ENCODE measurements around the gene RAET1E. TPM values are rescaled to one million over a fixed set of nuclear protein-coding genes. Genes with fewer than 3 reads are reported as not detected.

RAET1E gene
- total and polyA plus RNA-seq, 2 donors (not counting 3 experiments of a cell fraction or from before 2014, with no cell fraction given): 0.04 TPM; not detected in 1

DNA sequence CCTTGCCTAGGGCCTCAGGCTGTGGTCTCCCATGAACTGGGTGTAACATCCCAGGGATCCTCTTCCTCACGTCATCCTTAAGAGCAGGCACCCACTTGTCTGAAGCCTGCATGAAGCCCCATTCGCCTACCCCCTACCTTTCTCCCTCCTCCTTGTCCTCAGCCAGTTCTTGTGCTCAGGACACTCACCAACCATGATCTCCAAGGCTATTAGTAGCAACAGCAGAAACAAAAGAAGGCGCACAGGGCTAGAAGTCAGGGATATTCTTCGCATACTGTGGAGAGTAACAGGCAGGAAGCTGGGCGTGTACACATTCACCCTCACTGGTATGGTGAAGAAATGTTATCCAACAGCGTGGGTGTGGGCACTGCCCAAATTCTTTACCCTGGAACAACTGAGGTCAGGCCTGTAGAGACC is 7.3 kb downstream of the RAET1E start:
- Histone ChIP-seq H3K27ac (ENCODE audit: insufficient read depth, low read depth, low read length) (no peak overlapping the region), H3K4me1 (ENCODE audit: control insufficient read depth, extremely low read depth, insufficient read depth, low read length) (peaks cover 4% of the 10 kb centered on the region), H3K36me3 (ENCODE audit: control insufficient read depth in 2 of 2, extremely low read depth in 1 of 2, insufficient read depth in 2 of 2, low read length in 2 of 2) (no peaks in the 10 kb centered on the region), H3K9me3 (replicated peaks; ENCODE audit: control insufficient read depth, insufficient read depth, low read length) (no peaks in the 10 kb centered on the region), H3K79me2 (ENCODE audit: control insufficient read depth, insufficient read depth, low read length) (no peaks in the 10 kb centered on the region), H3K4me3 (replicated peaks in 1 of 3; ENCODE audit: insufficient read depth in 1 of 3, low read depth in 1 of 3, low read length in 3 of 3) (no peak overlapping the region), H3K9ac (replicated peaks; ENCODE audit: extremely low read depth, insufficient read depth, low read length) (no peak overlapping the region), H3K27me3 (ENCODE audit: control insufficient read depth in 2 of 2, insufficient read depth in 2 of 2, low read length in 2 of 2) (peaks cover 2 to 9% of the 10 kb centered on the region in 2 experiments), H2AFZ (ENCODE audit: low read depth, low read length) (no peak overlapping the region), H3K4me2 (ENCODE audit: insufficient read depth, low read length) (no peak overlapping the region), H3K9me1 (replicated peaks; ENCODE audit: control insufficient read depth, extremely low read depth, insufficient read depth, low read length) (no peaks in the 10 kb centered on the region), H4K20me1 (replicated peaks; ENCODE audit: control insufficient read depth, extremely low read depth, insufficient read depth, low read length) (no peaks in the 10 kb centered on the region)
- TF ChIP-seq POLR2A (IDR thresholded peaks at IDR 0.05; ENCODE audit: low read depth, low read length) (no peak), FOS (IDR thresholded peaks at IDR 0.05; ENCODE audit: borderline replicate concordance, insufficient read depth, low read length) (no peak), POLR2AphosphoS5 (IDR thresholded peaks at IDR 0.05; ENCODE audit: insufficient read depth, low read depth, low read length) (no peak), GATA2 (IDR thresholded peaks at IDR 0.05; ENCODE audit: insufficient read depth, insufficient read length, low read depth, low read length) (no peak), JUN (IDR thresholded peaks at IDR 0.05; ENCODE audit: borderline replicate concordance, insufficient read depth, insufficient read length, low read depth) (no peak)
- TF ChIP-seq, protein P1, sequence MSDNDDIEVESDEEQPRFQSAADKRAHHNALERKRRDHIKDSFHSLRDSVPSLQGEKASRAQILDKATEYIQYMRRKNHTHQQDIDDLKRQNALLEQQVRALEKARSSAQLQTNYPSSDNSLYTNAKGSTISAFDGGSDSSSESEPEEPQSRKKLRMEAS (IDR thresholded peaks at IDR 0.05; ENCODE audit: insufficient read depth, insufficient read length): no peak
- POLR2A ChIA-PET: no interaction called here
- intact Hi-C loops (cut with micrococcal nuclease): no loop called here
- no peak for DNase-seq (ENCODE audit: low read depth, low spot score)
- no peak for FAIRE-seq
- no TSS peak for BruUV-seq (replicated peaks)
- CTCF ChIA-PET: interaction anchor here (1.3 kb wide), 1 partner anchor 11 kb away, joined by 3 read pairs; no protein-coding TSS in a partner anchor
- dilution Hi-C loops (cut with MboI; ENCODE audit: extremely low pct_ligation_motif_present, low sequenced_read_pairs): no loop called here

DNA sequence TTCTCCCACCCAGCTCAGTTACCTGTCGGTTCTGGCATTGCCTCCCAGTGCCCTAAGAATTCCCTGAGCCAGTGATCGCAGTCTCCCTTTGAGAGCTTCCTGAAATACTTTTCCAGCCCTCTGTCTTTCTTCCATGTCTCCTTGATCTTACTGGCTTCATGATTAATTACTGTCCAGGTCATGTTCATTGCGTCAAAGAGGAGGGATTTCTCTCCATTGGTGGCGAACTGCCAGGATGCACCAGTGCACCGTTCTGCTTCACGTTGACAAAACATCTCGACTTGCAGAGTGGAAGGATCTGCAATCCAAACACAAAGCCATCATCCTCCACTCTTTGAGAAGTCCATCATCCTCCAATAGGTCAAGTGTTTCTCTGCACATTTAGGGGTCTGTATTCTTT is 8.6 kb downstream of the RAET1E start:
- H3K9me1 ChIP-seq (replicated peaks; ENCODE audit: control insufficient read depth, extremely low read depth, insufficient read depth, low read length): no peaks in the 10 kb centered on the region
- H3K27ac ChIP-seq (ENCODE audit: insufficient read depth, low read depth, low read length): no peak overlapping the region
- H2AFZ ChIP-seq (ENCODE audit: low read depth, low read length): no peak overlapping the region
- ChIA-PET CTCF (no interaction called here), POLR2A (no interaction called here)
- H3K9me3 ChIP-seq (replicated peaks; ENCODE audit: control insufficient read depth, insufficient read depth, low read length): no peaks in the 10 kb centered on the region
- no peak for DNase-seq (ENCODE audit: low read depth, low spot score)
- no peak for FAIRE-seq
- H3K4me1 ChIP-seq (ENCODE audit: control insufficient read depth, extremely low read depth, insufficient read depth, low read length): no peaks in the 10 kb centered on the region
- H3K4me2 ChIP-seq (ENCODE audit: insufficient read depth, low read length): no peak overlapping the region
- H4K20me1 ChIP-seq (replicated peaks; ENCODE audit: control insufficient read depth, extremely low read depth, insufficient read depth, low read length): no peaks in the 10 kb centered on the region
- TF ChIP-seq FOS (IDR thresholded peaks at IDR 0.05; ENCODE audit: borderline replicate concordance, insufficient read depth, low read length) (no peak), POLR2A (IDR thresholded peaks at IDR 0.05; ENCODE audit: low read depth, low read length) (no peak), JUN (IDR thresholded peaks at IDR 0.05; ENCODE audit: borderline replicate concordance, insufficient read depth, insufficient read length, low read depth) (no peak), POLR2AphosphoS5 (IDR thresholded peaks at IDR 0.05; ENCODE audit: insufficient read depth, low read depth, low read length) (no peak), GATA2 (IDR thresholded peaks at IDR 0.05; ENCODE audit: insufficient read depth, insufficient read length, low read depth, low read length) (no peak), EZH2 (IDR thresholded peaks at IDR 0.05; ENCODE audit: borderline replicate concordance, low read depth, low read length, severe bottlenecking) (no peak), MYC (IDR thresholded peaks at IDR 0.05; ENCODE audit: low read depth, low read length) (no peak)
- TF ChIP-seq, protein P1 (IDR thresholded peaks at IDR 0.05; ENCODE audit: insufficient read depth, insufficient read length): no peak
- TF ChIP-seq, protein P2, sequence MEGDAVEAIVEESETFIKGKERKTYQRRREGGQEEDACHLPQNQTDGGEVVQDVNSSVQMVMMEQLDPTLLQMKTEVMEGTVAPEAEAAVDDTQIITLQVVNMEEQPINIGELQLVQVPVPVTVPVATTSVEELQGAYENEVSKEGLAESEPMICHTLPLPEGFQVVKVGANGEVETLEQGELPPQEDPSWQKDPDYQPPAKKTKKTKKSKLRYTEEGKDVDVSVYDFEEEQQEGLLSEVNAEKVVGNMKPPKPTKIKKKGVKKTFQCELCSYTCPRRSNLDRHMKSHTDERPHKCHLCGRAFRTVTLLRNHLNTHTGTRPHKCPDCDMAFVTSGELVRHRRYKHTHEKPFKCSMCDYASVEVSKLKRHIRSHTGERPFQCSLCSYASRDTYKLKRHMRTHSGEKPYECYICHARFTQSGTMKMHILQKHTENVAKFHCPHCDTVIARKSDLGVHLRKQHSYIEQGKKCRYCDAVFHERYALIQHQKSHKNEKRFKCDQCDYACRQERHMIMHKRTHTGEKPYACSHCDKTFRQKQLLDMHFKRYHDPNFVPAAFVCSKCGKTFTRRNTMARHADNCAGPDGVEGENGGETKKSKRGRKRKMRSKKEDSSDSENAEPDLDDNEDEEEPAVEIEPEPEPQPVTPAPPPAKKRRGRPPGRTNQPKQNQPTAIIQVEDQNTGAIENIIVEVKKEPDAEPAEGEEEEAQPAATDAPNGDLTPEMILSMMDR (IDR thresholded peaks at IDR 0.05; ENCODE audit: extremely low read depth in 1 of 2, insufficient read depth in 1 of 2, low read depth in 1 of 2, low read length in 2 of 2): no peak
- no peaks in the 10 kb centered on the region for H3K79me2 ChIP-seq (ENCODE audit: control insufficient read depth, insufficient read depth, low read length)
- intact Hi-C loops (cut with micrococcal nuclease) (no loop called here), dilution Hi-C loops (cut with MboI; ENCODE audit: extremely low pct_ligation_motif_present, low sequenced_read_pairs) (no loop called here)
- no peak overlapping the region for H3K9ac ChIP-seq (replicated peaks; ENCODE audit: extremely low read depth, insufficient read depth, low read length)
- no peak overlapping the region for H3K4me3 ChIP-seq (replicated peaks in 1 of 3; ENCODE audit: insufficient read depth in 1 of 3, low read depth in 1 of 3, low read length in 3 of 3)
- peaks cover 2 to 9% of the 10 kb centered on the region in 2 experiments for H3K27me3 ChIP-seq (ENCODE audit: control insufficient read depth in 2 of 2, insufficient read depth in 2 of 2, low read length in 2 of 2)
- no peaks in the 10 kb centered on the region for H3K36me3 ChIP-seq (ENCODE audit: control insufficient read depth in 2 of 2, extremely low read depth in 1 of 2, insufficient read depth in 2 of 2, low read length in 2 of 2)
- BruUV-seq (replicated peaks): no TSS peak
